22Rv1 (cell line): Measurements from ENCODE around the gene BDKRB1.

Experiments used
- H3K27ac ChIP-seq: fragments of 450-650 bp; 2 replicates; pipeline ENCODE4 v1.5.1; 2017
- ZFX ChIP-seq: fragments of 450-650 bp; IDR thresholded peaks from 2 replicates; pipeline ENCODE4 v1.6.1; 2017; ENCODE audit warnings: antibody characterized with exemption, borderline replicate concordance
- TF ChIP-seq, protein P1 (sequence below): fragments of 450-650 bp; IDR thresholded peaks from 2 replicates; pipeline ENCODE4 v1.5.1; 2017; ENCODE audit warnings: mild to moderate bottlenecking

BDKRB1 gene

GRCh38 chr14:96214793-96215192 is 41.2 kb upstream of the BDKRB1 start:
- H3K27ac ChIP-seq, result no peak overlapping the region
- TF ChIP-seq ZFX, result no peak

DNA sequence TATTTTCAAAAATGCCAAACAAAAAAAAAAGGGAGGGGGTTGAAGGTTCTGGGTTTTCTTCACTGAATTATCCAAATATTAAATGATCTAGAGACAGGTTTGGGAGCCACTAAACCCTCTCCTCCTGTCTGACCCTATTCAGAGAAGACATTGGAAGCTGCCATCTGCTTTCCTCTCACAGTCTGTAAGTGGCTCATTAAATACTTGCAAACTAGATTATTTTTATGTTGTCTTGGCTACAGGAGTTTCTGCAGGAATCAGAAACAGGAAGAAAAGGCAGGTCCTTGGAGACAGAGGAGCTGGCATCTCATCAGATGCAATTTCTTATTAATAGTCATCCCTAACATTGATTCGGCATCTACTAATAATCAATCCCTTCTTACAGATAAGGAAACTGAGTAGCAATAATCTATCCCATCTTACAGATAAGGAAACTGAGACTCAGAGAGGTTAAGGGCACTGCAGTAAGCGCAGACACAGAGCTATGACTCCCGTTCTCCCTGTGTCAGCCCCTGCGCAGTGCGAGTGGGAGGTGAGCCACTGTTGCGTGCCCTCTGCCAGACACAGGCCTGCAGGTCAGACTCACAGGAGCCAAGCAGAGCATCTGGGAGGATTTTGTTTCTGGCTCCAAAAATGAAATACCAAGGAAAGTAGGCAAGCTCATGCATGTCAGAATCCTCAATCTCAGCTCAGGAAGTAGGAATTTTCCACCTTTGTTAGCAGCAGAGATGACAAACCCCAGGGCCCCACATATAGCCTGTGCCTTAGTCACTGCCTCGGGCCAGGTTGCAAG is 40.4 kb upstream of the BDKRB1 start:
- TF ChIP-seq, protein P1, sequence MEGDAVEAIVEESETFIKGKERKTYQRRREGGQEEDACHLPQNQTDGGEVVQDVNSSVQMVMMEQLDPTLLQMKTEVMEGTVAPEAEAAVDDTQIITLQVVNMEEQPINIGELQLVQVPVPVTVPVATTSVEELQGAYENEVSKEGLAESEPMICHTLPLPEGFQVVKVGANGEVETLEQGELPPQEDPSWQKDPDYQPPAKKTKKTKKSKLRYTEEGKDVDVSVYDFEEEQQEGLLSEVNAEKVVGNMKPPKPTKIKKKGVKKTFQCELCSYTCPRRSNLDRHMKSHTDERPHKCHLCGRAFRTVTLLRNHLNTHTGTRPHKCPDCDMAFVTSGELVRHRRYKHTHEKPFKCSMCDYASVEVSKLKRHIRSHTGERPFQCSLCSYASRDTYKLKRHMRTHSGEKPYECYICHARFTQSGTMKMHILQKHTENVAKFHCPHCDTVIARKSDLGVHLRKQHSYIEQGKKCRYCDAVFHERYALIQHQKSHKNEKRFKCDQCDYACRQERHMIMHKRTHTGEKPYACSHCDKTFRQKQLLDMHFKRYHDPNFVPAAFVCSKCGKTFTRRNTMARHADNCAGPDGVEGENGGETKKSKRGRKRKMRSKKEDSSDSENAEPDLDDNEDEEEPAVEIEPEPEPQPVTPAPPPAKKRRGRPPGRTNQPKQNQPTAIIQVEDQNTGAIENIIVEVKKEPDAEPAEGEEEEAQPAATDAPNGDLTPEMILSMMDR, result no peak
- TF ChIP-seq ZFX, result no peak
- no peak overlapping the region for H3K27ac ChIP-seq

- H3K27ac ChIP-seq, result no peak overlapping the region
- TF ChIP-seq, protein P1, result no peak
- TF ChIP-seq ZFX, result no peak
These were observed 39.4 kb upstream of the BDKRB1 start for GRCh38 chr14:96216627-96217026.

DNA sequence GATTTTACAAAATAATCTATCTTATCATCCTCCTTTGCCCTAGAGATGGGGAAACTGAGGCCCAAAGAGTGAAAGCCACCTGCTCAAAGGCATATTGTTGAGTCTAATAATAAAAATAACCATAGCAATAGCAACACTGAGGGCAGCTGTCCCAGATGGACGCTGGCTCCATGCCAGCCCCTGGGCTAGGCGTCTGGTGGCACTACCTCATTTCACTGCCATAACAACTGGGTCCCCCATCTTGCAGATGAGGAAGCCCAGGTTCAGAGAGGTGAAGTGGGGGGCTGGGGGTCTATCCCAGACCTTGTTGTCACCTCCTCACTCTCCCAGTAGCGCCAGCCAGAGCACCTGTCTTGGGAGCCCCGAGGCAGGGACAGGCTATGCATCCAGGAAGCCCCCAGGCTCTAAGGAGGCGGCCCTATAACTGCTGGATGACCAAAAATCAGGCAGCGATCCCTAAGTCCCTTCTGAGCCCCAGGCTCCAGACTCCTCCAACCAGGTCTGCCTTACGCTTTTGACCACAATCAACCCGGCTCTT is 38.6 kb upstream of the BDKRB1 start:
- TF ChIP-seq, protein P1, result no peak
- TF ChIP-seq ZFX, result no peak
- no peak overlapping the region for H3K27ac ChIP-seq

DNA sequence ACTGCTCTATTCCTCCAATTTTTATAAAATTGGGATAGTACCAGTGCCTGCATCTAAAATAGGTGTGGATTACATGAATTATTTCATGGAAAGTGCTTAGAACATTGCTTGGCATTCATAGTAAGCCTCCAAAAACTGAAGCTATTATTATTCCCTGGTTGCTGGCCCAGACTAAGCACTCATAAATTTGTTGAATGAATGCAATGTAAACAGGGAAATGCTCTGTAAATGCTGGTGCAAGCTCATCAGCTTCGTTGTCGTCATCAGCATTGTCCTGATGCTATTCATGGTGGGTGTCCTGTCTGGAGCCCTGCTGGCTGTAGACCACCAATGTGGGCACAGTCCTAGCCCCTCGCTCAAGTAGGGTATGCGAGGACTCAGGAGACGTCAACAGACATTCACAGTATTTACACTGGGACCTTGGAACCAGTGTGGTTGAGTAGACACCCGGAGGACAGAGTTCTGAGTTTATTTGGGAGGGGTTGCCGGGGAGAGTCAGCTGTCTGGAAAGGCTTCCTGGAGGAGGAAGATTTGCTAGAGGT is 34.8 kb upstream of the BDKRB1 start:
- TF ChIP-seq ZFX, result no peak
- TF ChIP-seq, protein P1, result no peak
- H3K27ac ChIP-seq, result no peak overlapping the region

DNA sequence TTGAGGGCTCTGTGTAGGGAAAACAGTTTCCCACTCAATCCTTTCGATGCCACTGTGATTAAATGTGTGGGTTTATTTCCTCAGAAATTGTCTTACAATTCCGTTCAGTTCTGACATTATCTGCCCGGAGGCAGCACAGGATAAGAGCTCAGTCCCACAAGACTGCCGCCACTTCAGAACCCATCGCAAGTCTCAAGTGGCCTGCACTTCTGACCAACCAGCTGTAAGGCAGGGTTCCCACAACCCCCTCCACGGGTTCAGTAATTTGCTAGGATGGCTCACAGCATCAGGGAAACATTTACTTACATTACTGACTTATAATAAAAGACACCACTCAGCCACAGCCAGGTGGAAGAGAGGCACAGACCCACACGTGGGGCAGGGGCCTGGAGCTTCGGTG is 34.2 kb upstream of the BDKRB1 start:
- TF ChIP-seq ZFX, result no peak
- H3K27ac ChIP-seq, result no peak overlapping the region

GRCh38 chr14:96224480-96225096 is 31.4 kb upstream of the BDKRB1 start:
- TF ChIP-seq ZFX, result no peak
- TF ChIP-seq, protein P1, result no peak
- H3K27ac ChIP-seq, result no peak overlapping the region

DNA sequence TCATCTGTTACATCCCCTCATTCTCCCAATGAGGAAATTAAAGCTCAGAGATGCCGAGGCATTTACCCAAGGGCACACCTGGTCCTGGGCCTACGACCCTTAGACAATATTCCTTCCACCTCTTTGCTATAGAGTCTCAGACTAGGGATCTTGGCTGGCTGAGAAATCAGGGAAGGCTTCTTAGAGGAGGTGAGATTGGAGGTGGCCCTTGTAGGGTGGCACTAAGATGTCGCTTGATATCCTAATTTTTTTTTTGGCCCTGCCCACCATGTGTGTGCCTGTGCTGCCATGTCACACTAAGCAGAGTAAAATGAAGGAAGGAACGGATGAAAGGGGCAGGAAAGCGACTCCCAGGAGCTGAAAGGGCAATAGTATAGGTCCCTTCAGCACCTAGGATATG is 30.8 kb upstream of the BDKRB1 start:
- TF ChIP-seq, protein P1, result no peak
- no peak for TF ChIP-seq ZFX
- H3K27ac ChIP-seq, result no peak overlapping the region
